Stimulated activated CD4-positive, alpha-beta T cell treated with anti-CD3 and anti-CD28 coated beads, TNF-alpha, amount 100 ng/mL, for 24 hours (primary cell): Measurements from ENCODE around the gene RBMY1B.
"Not testable (repeated sequence)": the region's sequence is repeated elsewhere in the genome, so short reads cannot be mapped to it uniquely, and the experiment has no call there.

Experiments used
- DNase-seq, 3 experiments: peaks; one replicate each; pipeline ENCODE4 v3.0.0-alpha.2; 2020; ENCODE audit warnings: low read depth in 3 of 3

RBMY1B gene

GRCh38 chrY:21511038-21511437 is at the start of gene RBMY1B:
RBMY1B (plus strand) TSS chrY:21511338; CDS start chrY:21513351, 2,013 bp downstream.
- not testable (repeated sequence) for DNase-seq

- not testable (repeated sequence) for DNase-seq
Measured at GRCh38 chrY:21462915-21463314, 48.2 kb upstream of the RBMY1B start.

- DNase-seq: no peak
Measured at GRCh38 chrY:21482967-21483366, 28.2 kb upstream of the RBMY1B start.

GRCh38 chrY:21534579-21534978 is 23.4 kb downstream of the RBMY1B start, which contains the start of gene RBMY1A1:
RBMY1A1 (plus strand) TSS chrY:21534879; CDS start chrY:21536892, 2,013 bp downstream.
- not testable (repeated sequence) for DNase-seq

- DNase-seq: not testable (repeated sequence)
Measured at GRCh38 chrY:21559316-21559984, 48.3 kb downstream of the RBMY1B start.
